ENCODE measurements around the gene ZBTB39.

Gene ZBTB39

GRCh38 chr12:57042695-57043094 lies 36.3 kb upstream of the ZBTB39 start:
- DNase-seq (ENCODE audit: low read depth, low spot score): no peak
- H3K4me3 ChIP-seq (ENCODE audit: low read depth, low read length): no peak overlapping the region
- in situ Hi-C loops (cut with HindIII; ENCODE audit: low sequenced_read_pairs): no loop called here
- TF ChIP-seq CTCF (IDR thresholded peaks at IDR 0.05; ENCODE audit: low read depth, low read length): no peak

DNA sequence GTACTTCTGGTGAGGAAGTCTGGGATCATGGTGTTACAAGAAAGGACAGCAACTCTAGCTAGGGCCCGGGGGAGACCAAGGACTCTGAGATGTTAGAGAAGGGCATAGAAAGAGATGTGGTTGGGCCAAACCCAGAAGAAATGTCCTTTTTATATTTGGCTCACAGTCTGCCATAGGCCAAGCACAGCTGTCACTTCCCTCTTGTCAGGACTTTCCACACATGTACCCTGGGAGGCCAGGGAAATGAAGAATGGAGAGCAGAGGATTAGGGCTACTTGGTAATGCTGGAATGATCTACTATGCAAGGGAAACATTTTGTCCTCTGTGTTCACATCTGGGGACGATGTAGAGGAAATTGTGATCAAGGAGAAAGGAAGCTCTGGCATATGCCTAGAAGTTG lies 34.4 kb upstream of the ZBTB39 start:
- no peak for TF ChIP-seq CTCF (IDR thresholded peaks at IDR 0.05; ENCODE audit: low read depth, low read length)
- no peak overlapping the region for H3K4me3 ChIP-seq (ENCODE audit: low read depth, low read length)
- no peak for DNase-seq (ENCODE audit: low read depth, low spot score)
- in situ Hi-C loops (cut with HindIII; ENCODE audit: low sequenced_read_pairs): no loop called here

GRCh38 chr12:57040211-57040610 lies 33.9 kb upstream of the ZBTB39 start:
- no peak for DNase-seq (ENCODE audit: low read depth, low spot score)
- in situ Hi-C loops (cut with HindIII; ENCODE audit: low sequenced_read_pairs): no loop called here
- TF ChIP-seq CTCF (IDR thresholded peaks at IDR 0.05; ENCODE audit: low read depth, low read length): no peak
- no peak overlapping the region for H3K4me3 ChIP-seq (ENCODE audit: low read depth, low read length)

DNA sequence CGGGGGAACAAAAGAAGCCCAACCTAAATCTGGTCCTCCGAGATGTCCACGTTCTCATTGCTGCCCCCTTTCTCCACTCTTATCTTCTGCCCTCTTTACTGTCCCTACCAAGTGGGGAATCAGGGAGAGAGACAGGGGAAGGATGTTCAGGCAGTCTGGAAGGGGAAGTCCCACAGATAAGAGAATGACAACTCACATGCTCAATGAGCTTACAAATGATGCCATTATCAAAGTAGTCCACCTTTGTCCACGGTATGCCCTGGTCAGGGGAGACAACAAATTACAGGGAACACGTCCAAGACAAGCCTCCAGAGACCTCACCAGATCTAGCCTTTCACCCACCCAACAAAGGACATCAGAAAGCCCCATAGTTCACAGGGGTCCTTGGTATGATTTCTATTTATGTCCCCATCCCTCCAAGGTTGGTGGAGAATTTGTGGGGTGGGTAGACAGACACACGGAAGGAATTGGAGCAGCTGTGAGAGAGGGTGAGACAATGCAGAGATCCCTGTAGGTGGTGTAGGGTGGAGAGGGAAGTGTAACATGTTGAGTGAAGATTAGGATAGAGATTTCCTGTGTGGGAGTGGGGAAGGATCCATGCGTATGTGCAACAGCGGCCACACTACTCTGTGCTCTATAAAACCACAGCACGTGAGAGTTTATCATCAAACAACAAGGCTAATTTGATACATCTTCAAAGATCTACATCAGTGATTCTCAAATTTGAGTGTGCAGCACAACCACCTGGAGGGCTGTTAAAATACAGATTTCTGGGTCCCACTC lies 32.9 kb upstream of the ZBTB39 start:
- TF ChIP-seq CTCF (IDR thresholded peaks at IDR 0.05; ENCODE audit: low read depth, low read length): no peak
- H3K4me3 ChIP-seq (ENCODE audit: low read depth, low read length): no peak overlapping the region
- DNase-seq (ENCODE audit: low read depth, low spot score): no peak
- in situ Hi-C loops (cut with HindIII; ENCODE audit: low sequenced_read_pairs): no loop called here

GRCh38 chr12:57037264-57037663 lies 30.9 kb upstream of the ZBTB39 start:
- in situ Hi-C loops (cut with HindIII; ENCODE audit: low sequenced_read_pairs): no loop called here
- no peak overlapping the region for H3K4me3 ChIP-seq (ENCODE audit: low read depth, low read length)
- no peak for DNase-seq (ENCODE audit: low read depth, low spot score)
- no peak for TF ChIP-seq CTCF (IDR thresholded peaks at IDR 0.05; ENCODE audit: low read depth, low read length)

GRCh38 chr12:57033431-57033830 lies 27.1 kb upstream of the ZBTB39 start:
- H3K4me3 ChIP-seq (ENCODE audit: low read depth, low read length): no peak overlapping the region
- in situ Hi-C loops (cut with HindIII; ENCODE audit: low sequenced_read_pairs): no loop called here
- DNase-seq (ENCODE audit: low read depth, low spot score): no peak
- TF ChIP-seq CTCF (IDR thresholded peaks at IDR 0.05; ENCODE audit: low read depth, low read length): no peak

Measured in astrocyte of the spinal cord (primary cell).